Uterus (tissue), 4 donors: ENCODE data around the gene TTC32. TPM values are rescaled to one million over a fixed set of nuclear protein-coding genes. Genes with fewer than 3 reads are reported as not detected.

Experiments
- DNase-seq, 2 donors: peaks; one replicate each; pipeline ENCODE4 v3.0.0-alpha.2; 2019 to 2020
- H3K27ac ChIP-seq, 2 donors: fragments of 200-600 bp; sonication (generic); 1 replicate in 1 of 2; 2 replicates in 1 of 2; pipeline ENCODE4 v1.5.1; 2016 to 2018
- H3K27me3 ChIP-seq, 2 donors: fragments of 200-600 bp; sonication (generic); one replicate each; pipeline ENCODE4 v1.5.1; 2018 to 2019; ENCODE audit warnings: control low read depth in 1 of 2
- H3K36me3 ChIP-seq, 2 donors: fragments of 200-600 bp; sonication (generic); one replicate each; pipeline ENCODE4 v1.5.1; 2019; ENCODE audit warnings: control low read depth in 1 of 2
- H3K4me1 ChIP-seq, 2 donors: fragments of 200-600 bp; sonication (generic); one replicate each; pipeline ENCODE4 v1.5.1; 2018 to 2019; ENCODE audit warnings: control low read depth in 1 of 2
- H3K4me3 ChIP-seq, 2 donors: fragments of 200-600 bp; sonication (generic); 1 replicate in 1 of 2; 2 replicates in 1 of 2; pipeline ENCODE4 v1.5.1; 2018 to 2019; ENCODE audit warnings: mild to moderate bottlenecking in 1 of 2
- H3K9me3 ChIP-seq, 2 donors: fragments of 200-600 bp; sonication (generic); one replicate each; pipeline ENCODE4 v1.5.1; 2019; ENCODE audit warnings: control low read depth in 1 of 2
- POLR2A ChIP-seq, 2 donors: fragments of 450-650 bp; IDR thresholded peaks; one replicate each; pipeline ENCODE4 v1.6.1; 2016; ENCODE audit warnings: antibody characterized with exemption in 2 of 2, mild to moderate bottlenecking in 1 of 2, moderate library complexity in 1 of 2
- intact Hi-C: fragments of 100-400 bp; cut with DNase I; formaldehyde crosslinking; loops from one replicate; pipeline ENCODE4 v1.15.1; 2023; ENCODE audit warnings: low total_unique reads
- total RNA-seq, 4 donors: library from RNA; depleted of rRNA in 3 of 4; stranded (reverse); fragments of >200 nt in 3 of 4; gene quantifications; one replicate each; pipeline versions ENCODE4 v1.1.0 to v1.2.4, GENCODE V29; 2014 to 2023
- TF ChIP-seq, protein P1 (sequence below), 4 experiments: fragments of 200-600 bp in 2 of 4; fragments of 450-650 bp in 2 of 4; sonication (generic) in 2 of 4; IDR thresholded peaks; one replicate each; pipeline ENCODE4 v1.5.1; 2016 to 2019; ENCODE audit warnings: antibody characterized with exemption in 4 of 4, mild to moderate bottlenecking in 2 of 4, moderate library complexity in 1 of 4
- donor health status: DM: yes; HTN: yes; CAD: no.

TTC32 gene
- total RNA-seq, 4 donors from 2014 or later, result 16.7 to 22.6 (median 20.9) TPM

DNA sequence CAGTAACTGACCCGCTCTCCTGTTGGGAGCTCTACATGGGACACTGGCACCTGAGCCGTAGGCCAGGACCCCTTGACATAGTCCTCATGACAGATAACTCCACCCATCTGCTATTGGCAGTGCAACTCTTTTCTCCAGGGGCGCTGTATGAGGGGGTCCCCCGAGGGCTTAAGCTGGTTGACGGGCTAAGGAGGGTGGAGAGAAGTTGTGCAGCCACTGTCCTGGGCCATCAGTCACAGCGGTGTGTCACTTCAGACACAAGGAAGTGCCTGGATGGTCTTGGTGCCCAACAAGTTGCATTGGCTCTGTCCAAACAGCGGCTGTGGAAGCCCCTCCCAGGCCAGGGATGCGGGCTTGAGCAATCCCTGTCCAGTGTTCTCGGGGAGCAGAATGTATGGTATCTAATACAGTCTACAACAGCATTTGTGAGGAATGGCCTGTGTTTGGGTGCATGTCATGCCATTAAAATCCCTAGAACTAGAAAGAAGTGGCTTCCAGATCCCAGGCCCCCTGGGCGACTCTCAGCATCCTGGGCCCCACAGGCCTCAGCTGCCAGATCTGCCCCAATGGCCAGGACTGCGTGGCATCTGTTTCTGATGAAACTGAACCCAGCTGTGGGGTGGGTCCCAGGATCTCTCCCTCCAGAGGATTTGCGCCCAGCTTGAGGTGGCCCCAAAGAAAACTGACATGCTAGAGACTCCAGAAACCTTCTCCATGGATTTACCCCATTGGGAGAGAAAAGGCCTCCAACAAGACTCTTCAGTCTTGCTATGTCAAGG, 23.3 kb downstream of the TTC32 start:
- intact Hi-C loops, result no loop called here
- DNase-seq, result no peak

DNA sequence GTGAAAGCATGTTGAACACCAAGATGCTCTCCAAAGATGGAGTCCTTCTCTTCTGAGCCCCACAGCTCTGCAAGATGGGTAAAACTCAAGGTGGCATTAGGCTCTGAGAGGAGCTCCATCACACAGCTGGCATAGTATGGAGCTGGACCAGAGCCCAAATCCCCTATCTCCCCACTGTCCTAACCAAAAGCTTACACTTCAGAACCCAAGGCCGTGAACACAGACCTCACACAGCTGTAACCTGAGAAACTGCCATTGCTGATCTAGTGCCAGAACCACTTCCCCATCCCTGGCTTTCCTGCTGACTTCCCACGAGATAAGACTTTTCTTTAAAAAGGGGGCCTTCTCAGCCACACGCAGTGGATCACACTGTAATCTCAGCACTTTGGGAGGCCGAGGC, 25.0 kb downstream of the TTC32 start:
- H3K4me1 ChIP-seq, result no peaks in the 10 kb centered on the region
- H3K9me3 ChIP-seq, result no peaks in the 10 kb centered on the region
- no peaks in the 10 kb centered on the region for H3K36me3 ChIP-seq
- no peak for DNase-seq
- no peak for TF ChIP-seq POLR2A (IDR thresholded peaks at IDR 0.05)
- TF ChIP-seq, protein P1, sequence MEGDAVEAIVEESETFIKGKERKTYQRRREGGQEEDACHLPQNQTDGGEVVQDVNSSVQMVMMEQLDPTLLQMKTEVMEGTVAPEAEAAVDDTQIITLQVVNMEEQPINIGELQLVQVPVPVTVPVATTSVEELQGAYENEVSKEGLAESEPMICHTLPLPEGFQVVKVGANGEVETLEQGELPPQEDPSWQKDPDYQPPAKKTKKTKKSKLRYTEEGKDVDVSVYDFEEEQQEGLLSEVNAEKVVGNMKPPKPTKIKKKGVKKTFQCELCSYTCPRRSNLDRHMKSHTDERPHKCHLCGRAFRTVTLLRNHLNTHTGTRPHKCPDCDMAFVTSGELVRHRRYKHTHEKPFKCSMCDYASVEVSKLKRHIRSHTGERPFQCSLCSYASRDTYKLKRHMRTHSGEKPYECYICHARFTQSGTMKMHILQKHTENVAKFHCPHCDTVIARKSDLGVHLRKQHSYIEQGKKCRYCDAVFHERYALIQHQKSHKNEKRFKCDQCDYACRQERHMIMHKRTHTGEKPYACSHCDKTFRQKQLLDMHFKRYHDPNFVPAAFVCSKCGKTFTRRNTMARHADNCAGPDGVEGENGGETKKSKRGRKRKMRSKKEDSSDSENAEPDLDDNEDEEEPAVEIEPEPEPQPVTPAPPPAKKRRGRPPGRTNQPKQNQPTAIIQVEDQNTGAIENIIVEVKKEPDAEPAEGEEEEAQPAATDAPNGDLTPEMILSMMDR (IDR thresholded peaks at IDR 0.05), result no peak
- intact Hi-C loops, result no loop called here
- no peak overlapping the region for H3K27ac ChIP-seq
- H3K4me3 ChIP-seq, result no peak overlapping the region
- no peaks in the 10 kb centered on the region for H3K27me3 ChIP-seq

More for the DNA sequence above, 23.3 kb downstream of the TTC32 start:
- no peaks in the 10 kb centered on the region for H3K4me1 ChIP-seq
- no peak for TF ChIP-seq POLR2A (IDR thresholded peaks at IDR 0.05)
- TF ChIP-seq, protein P1 (IDR thresholded peaks at IDR 0.05), result no peak
- no peaks in the 10 kb centered on the region for H3K9me3 ChIP-seq
- H3K27me3 ChIP-seq, result no peaks in the 10 kb centered on the region
- no peaks in the 10 kb centered on the region for H3K36me3 ChIP-seq
- H3K27ac ChIP-seq, result no peak overlapping the region
- no peak overlapping the region for H3K4me3 ChIP-seq

DNA sequence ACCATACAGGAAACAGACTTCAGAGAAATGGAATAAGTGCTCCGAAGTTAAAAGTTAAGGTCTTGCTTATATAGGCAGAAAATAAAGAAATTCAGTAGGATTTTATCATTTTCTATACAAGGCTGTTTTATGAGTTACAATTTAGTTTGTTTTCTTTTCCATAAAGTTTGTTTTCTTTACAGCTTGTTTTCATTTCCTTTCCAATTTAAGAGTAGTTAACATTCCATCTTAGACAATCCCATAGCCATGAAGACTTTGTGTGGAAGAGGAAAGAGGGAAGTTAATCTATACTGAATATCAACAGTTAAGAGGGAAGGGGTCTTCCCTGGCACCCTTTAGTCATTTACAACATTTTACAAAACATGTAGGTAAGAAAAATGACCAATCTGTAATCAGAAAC, 26.5 kb downstream of the TTC32 start:
- Histone ChIP-seq H3K36me3 (no peaks in the 10 kb centered on the region), H3K4me3 (no peak overlapping the region), H3K27ac (no peak overlapping the region), H3K4me1 (no peaks in the 10 kb centered on the region), H3K27me3 (no peaks in the 10 kb centered on the region), H3K9me3 (no peaks in the 10 kb centered on the region)
- DNase-seq, result no peak
- no peak for TF ChIP-seq POLR2A (IDR thresholded peaks at IDR 0.05)
- TF ChIP-seq, protein P1 (IDR thresholded peaks at IDR 0.05), result no peak
- intact Hi-C loops, result no loop called here

DNA sequence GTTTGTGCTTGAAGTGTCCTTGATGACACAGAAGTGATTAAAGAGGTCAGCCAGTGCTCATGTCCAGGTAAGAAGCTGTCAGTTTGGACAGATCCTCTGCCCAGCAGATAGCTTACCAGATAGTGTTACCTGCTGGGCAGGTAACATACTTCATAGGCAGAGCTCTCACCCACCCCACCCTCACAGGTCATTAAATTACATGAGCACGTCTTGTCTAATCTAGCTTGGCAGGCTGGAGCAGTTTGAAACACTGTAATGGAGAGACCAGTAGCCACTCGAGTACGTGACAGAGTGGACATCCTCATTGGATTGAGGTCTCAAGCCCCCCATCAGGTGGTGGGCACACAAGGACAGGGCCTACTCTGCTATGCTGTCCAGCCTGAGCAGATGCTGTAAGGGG, 27.1 kb downstream of the TTC32 start:
- H3K4me1 ChIP-seq, result no peaks in the 10 kb centered on the region
- H3K4me3 ChIP-seq, result no peak overlapping the region
- no peak for DNase-seq
- H3K36me3 ChIP-seq, result no peaks in the 10 kb centered on the region
- H3K9me3 ChIP-seq, result no peaks in the 10 kb centered on the region
- intact Hi-C loops, result no loop called here
- TF ChIP-seq POLR2A (IDR thresholded peaks at IDR 0.05), result no peak
- TF ChIP-seq, protein P1 (IDR thresholded peaks at IDR 0.05), result no peak
- H3K27ac ChIP-seq, result no peak overlapping the region
- H3K27me3 ChIP-seq, result no peaks in the 10 kb centered on the region

DNA sequence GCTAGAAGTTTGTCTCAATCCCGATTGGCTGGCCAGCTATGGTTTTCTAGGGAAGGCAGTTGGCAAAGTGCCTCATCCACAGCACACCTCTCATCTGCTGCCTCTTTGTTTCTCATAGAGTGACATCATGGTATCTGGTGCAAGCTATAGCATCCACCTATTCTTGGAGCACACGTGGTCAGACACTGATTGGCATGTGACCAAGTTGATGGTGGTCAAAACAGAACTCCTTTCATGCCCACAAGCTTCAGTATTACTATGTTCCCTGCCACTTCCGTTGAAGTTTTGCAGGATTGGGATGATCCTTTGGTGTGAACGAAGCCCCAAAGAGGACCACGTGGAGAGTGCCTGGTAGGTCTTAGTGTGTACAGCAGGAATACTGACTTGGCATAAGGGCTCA, 28.8 kb downstream of the TTC32 start:
- TF ChIP-seq, protein P1 (IDR thresholded peaks at IDR 0.05), result no peak
- TF ChIP-seq POLR2A (IDR thresholded peaks at IDR 0.05), result no peak
- H3K9me3 ChIP-seq, result no peaks in the 10 kb centered on the region
- H3K36me3 ChIP-seq, result no peaks in the 10 kb centered on the region
- no peak for DNase-seq
- intact Hi-C loops, result no loop called here
- no peaks in the 10 kb centered on the region for H3K27me3 ChIP-seq
- H3K4me3 ChIP-seq, result no peak overlapping the region
- H3K4me1 ChIP-seq, result no peaks in the 10 kb centered on the region
- no peak overlapping the region for H3K27ac ChIP-seq
